Stimulated activated naive CD8-positive, alpha-beta T cell treated with anti-CD3 and anti-CD28 coated beads, Interleukin-15, Interleukin-2, amounts not matched to agents 100 ng/mL and 50 ng/mL, for 24 hours (primary cell): ENCODE results near the gene SLC6A7.

Source experiments
- H3K27ac Mint-ChIP-seq: one replicate; pipeline ENCODE4 v1.8.0; 2021; ENCODE audit warnings: mild to moderate bottlenecking, mixed read lengths
- H3K27me3 Mint-ChIP-seq: one replicate; pipeline ENCODE4 v1.8.0; 2021; ENCODE audit warnings: mixed read lengths
- H3K36me3 Mint-ChIP-seq: one replicate; pipeline ENCODE4 v1.8.0; 2021; ENCODE audit warnings: low read depth, mixed read lengths
- H3K4me1 Mint-ChIP-seq: one replicate; pipeline ENCODE4 v1.8.0; 2021; ENCODE audit warnings: low read depth, mixed read lengths
- H3K4me3 Mint-ChIP-seq: one replicate; pipeline ENCODE4 v1.8.0; 2021; ENCODE audit warnings: mild to moderate bottlenecking, mixed read lengths
- H3K9me3 Mint-ChIP-seq: one replicate; pipeline ENCODE4 v1.8.0; 2021; ENCODE audit warnings: mixed read lengths

Gene SLC6A7

GRCh38 chr5:150253416-150254208 is 63.8 kb downstream of the SLC6A7 start:
- no peaks in the 10 kb centered on the region for H3K9me3 Mint-ChIP-seq
- no peak overlapping the region for H3K27ac Mint-ChIP-seq
- no peaks in the 10 kb centered on the region for H3K27me3 Mint-ChIP-seq
- no peaks in the 10 kb centered on the region for H3K4me1 Mint-ChIP-seq
- H3K4me3 Mint-ChIP-seq = no peak overlapping the region
- H3K36me3 Mint-ChIP-seq = no peaks in the 10 kb centered on the region

GRCh38 chr5:150254363-150254762 is 64.5 kb downstream of the SLC6A7 start:
- no peaks in the 10 kb centered on the region for H3K9me3 Mint-ChIP-seq
- H3K4me1 Mint-ChIP-seq = no peaks in the 10 kb centered on the region
- H3K36me3 Mint-ChIP-seq = no peaks in the 10 kb centered on the region
- H3K27ac Mint-ChIP-seq = no peak overlapping the region
- no peaks in the 10 kb centered on the region for H3K27me3 Mint-ChIP-seq
- H3K4me3 Mint-ChIP-seq = no peak overlapping the region

GRCh38 chr5:150254774-150255173 is 64.9 kb downstream of the SLC6A7 start:
- Mint-ChIP-seq H3K36me3 (no peaks in the 10 kb centered on the region), H3K27me3 (no peaks in the 10 kb centered on the region), H3K4me3 (no peak overlapping the region), H3K27ac (no peak overlapping the region), H3K9me3 (no peaks in the 10 kb centered on the region), H3K4me1 (no peaks in the 10 kb centered on the region)

- no peaks in the 10 kb centered on the region for H3K36me3 Mint-ChIP-seq
- H3K9me3 Mint-ChIP-seq = no peaks in the 10 kb centered on the region
- H3K27ac Mint-ChIP-seq = no peak overlapping the region
Measured at GRCh38 chr5:150255659-150256409, 66.0 kb downstream of the SLC6A7 start.

GRCh38 chr5:150256410-150257064 is 66.7 kb downstream of the SLC6A7 start:
- H3K36me3 Mint-ChIP-seq = no peaks in the 10 kb centered on the region
- no peaks in the 10 kb centered on the region for H3K9me3 Mint-ChIP-seq
- H3K4me1 Mint-ChIP-seq = no peaks in the 10 kb centered on the region
- no peak overlapping the region for H3K27ac Mint-ChIP-seq
- H3K27me3 Mint-ChIP-seq = no peaks in the 10 kb centered on the region
- no peak overlapping the region for H3K4me3 Mint-ChIP-seq

More at GRCh38 chr5:150255659-150256409, 66.0 kb downstream of the SLC6A7 start:
- H3K27me3 Mint-ChIP-seq = no peaks in the 10 kb centered on the region
- H3K4me1 Mint-ChIP-seq = no peaks in the 10 kb centered on the region
- no peak overlapping the region for H3K4me3 Mint-ChIP-seq

- no peak overlapping the region for H3K27ac Mint-ChIP-seq
- H3K9me3 Mint-ChIP-seq = no peaks in the 10 kb centered on the region
- no peaks in the 10 kb centered on the region for H3K36me3 Mint-ChIP-seq
- no peaks in the 10 kb centered on the region for H3K27me3 Mint-ChIP-seq
- H3K4me3 Mint-ChIP-seq = no peak overlapping the region
- no peaks in the 10 kb centered on the region for H3K4me1 Mint-ChIP-seq
Measured at GRCh38 chr5:150257424-150257823, 67.6 kb downstream of the SLC6A7 start.

GRCh38 chr5:150258130-150258529 is 68.3 kb downstream of the SLC6A7 start:
- Mint-ChIP-seq H3K27me3 (no peaks in the 10 kb centered on the region), H3K27ac (no peak overlapping the region), H3K4me3 (no peak overlapping the region), H3K4me1 (no peaks in the 10 kb centered on the region), H3K36me3 (no peaks in the 10 kb centered on the region), H3K9me3 (no peaks in the 10 kb centered on the region)
